GM19099 (cell line): ENCODE measurements around the gene ADAMTS8.

Experiments used
- POLR2A ChIP-seq: IDR thresholded peaks from 3 replicates; pipeline ENCODE4 v1.6.1; 2011; ENCODE audit warnings: low read depth; ENCODE audit not compliant: insufficient read length; ENCODE audit errors: extremely low read depth

The ADAMTS8 gene

DNA sequence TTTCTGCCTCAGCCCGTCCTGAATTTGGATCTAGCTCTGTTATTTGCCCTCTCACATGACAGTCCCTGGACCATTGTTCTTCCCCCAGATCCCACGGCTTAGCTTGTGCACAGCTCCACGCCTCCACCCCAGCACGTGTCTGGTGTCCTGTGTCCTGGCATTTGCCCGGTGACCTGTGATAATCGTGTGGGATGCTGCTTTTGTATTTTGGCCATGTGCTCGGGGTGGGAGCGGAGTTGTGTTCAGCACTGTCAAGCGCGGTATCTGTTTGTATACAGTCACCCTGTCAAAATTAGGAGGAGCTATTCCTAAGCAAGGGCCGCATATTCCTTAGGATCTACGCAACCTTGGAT lies 11.9 kb downstream of the ADAMTS8 start:
- TF ChIP-seq POLR2A, result no peak

DNA sequence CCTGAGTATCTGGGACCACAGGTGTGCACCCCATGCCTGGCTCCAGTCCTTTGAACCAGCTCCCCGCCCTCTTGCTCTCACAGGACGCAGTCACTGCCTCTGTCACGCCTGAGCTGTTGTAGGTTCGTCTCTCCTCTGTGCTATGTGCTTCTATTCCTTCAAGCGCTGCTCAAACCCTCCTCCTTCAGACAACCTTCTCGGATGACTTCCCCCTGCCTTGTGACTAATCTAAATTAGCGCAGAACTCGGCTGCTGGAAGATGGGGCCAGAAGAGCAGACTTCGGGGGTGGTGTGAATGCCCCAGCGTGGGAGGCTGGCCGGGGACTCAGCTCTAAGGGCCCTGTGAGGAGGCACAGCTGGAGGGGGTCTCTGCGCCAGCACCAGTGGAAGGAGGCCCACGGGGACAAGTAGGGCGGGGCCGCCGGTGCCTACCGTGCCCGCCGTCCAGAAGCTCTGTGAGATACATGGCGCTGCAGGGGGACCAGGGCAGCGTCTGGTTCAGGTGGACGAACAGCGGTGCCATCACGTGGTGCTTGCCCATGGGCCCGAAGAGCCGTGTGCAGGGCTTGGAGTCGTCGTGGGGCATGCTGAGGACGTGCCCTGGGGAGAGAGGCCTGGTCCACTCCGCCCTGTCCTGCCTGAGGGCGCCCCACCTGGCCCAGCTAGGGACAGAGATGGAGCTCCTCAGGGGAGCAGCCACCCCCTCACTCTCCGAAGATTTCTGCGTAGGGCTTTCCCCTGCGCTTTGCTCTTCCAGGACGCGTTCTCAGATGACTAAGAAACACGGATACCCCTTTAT lies 12.5 kb downstream of the ADAMTS8 start:
- no peak for TF ChIP-seq POLR2A

DNA sequence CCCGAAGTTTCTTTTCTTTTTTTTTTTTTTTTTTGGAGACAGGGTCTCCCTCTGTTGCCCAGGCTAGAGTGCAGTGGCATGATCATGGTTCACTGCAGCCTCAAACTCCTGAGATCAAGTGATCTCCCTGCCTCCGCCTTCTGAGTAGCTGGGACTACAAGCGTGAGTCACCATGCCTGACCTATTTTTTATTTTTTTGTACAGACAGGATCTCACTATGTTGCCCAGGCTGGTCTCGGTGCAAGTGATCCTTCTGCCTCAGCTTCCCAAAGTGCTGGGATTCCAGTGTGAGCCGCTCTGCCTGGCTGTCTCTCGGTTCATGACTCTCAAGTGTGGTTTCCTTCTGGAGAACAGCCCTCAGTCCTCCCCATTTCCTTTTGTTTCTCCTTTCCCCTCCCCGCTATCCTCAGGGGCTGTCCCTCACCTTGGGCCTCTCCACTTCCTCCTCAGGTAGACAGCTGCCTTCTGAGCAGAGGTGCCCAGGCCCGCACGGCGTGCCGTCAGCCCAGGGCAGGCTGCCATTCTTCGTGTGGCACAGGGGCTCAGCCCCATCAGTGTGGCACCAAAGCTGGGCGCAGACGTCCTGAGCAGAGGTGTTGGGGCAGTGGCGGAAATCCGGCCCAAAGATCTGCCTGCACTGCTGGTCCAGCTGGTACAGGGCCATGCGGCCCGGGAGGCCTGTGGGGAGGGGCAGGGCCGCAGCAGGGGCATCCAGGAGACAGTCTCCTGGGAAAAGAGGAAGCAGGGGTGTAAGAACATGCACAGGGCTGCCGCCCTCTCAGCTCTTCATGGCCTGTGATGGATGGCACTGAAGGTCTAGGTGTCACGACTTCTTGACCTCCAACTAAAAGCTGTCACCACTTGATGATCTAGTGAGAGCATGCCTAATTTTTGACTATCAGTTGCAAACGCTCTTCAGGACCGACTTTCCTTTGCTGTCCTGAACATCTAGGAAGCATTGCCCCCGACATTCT lies 14.0 kb downstream of the ADAMTS8 start:
- no peak for TF ChIP-seq POLR2A

GRCh38 chr11:130413405-130414106 lies 14.9 kb downstream of the ADAMTS8 start:
- TF ChIP-seq POLR2A, result no peak

DNA sequence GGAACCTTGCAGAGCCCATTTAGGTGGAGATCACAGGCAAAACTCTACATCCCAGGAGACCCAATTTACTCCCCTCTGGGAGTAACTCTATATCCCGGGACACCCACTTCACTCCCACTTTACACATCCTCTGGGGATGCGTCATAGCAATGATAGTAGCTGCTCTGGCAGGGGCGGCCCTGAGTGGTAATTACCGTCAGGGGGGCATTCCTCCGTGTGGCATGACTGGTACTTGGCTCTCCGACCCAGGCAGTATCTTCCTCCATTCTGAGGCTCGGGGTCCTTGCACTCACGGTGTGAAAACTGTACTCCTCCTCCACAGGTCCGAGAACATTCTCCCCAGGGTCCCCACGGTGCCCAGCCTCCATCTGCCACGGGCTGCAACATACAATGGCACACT lies 17.2 kb downstream of the ADAMTS8 start:
- TF ChIP-seq POLR2A, result no peak

DNA sequence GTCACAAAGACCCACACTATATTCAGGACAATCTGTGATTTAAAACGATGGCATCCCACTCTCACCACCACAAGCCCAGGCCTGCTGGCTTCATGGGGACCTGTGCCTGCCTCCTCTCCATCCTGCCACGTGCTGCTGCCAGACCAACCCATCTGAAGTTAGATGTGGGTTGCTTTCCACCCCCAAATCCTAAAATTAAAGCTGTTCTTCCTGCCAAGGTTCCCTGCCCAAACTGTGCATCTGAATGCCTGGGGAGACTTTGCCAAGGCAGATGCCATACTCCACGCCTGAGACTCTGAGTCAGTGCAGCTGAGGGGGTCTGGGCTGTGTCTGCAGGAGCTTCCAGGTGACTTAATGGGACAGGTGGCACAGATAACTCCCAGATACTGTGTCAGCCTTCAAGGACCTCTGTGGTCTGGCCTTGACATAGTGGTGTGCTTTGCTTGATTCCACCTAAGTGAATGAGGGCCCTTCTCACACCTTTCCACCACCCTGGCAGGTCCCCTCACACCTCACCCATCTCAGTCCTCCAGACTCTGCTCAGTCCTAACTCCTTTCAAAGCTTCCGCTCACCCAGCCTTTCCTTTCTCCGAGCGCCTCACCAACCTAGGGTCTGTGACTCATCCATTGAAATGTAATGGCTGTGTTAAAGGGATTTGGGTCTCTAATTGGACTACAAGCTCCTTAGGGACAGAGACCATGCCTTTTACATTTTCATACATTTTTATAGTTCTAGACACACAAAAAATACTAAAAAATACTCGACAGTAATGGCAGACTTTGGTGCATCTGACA lies 18.6 kb downstream of the ADAMTS8 start:
- TF ChIP-seq POLR2A, result no peak

- no peak for TF ChIP-seq POLR2A
These were observed 19.5 kb downstream of the ADAMTS8 start for GRCh38 chr11:130408901-130409300.

DNA sequence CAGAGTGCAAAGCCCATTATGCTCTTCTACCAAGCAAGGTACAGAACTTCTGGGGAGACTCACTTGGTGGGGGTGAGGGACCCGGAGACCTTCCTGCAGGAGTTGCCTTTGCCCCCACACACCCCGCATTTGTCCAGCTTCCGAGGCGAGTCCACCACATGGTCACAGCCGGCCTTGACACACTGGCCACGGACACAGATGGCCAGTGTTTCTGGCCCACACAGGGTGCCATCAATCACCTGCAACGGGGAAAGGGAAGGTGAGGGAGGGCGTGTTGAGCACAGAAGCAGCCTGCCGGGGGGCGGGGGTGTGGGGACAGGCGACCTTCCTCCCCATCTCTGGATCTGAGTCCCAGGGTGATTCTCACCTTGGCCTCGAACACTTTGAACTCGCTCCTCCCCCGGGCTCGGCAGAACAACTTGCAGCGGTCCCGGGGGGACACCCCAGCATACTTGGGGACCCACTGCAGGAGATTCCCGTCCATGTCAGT lies 20.0 kb downstream of the ADAMTS8 start:
- no peak for TF ChIP-seq POLR2A

- no peak for TF ChIP-seq POLR2A
These were observed 20.4 kb downstream of the ADAMTS8 start for GRCh38 chr11:130407978-130408377.

- TF ChIP-seq POLR2A, result no peak
These were observed 23.0 kb downstream of the ADAMTS8 start for GRCh38 chr11:130405428-130405827.

DNA sequence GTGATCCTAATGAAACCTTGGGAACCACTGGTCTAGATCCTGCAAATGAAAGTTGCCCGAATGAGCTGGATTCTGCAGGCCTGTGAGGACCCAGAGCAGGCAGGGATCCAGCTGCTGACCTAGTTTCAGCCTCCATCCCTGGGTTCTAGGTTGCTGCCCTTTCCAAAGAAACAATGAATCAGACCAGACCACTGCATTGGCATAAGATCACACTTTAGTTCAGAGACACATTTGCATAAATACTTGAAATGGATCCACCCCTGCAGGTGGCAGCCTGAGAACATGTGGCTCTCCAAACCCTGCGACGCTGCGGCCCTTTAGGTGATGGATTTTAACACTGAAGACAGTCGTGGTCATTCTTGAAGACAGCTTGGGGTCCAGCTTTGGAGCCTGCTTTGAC lies 23.7 kb downstream of the ADAMTS8 start:
- no peak for TF ChIP-seq POLR2A

- no peak for TF ChIP-seq POLR2A
These were observed 24.4 kb downstream of the ADAMTS8 start for GRCh38 chr11:130403967-130404366.

GRCh38 chr11:130403271-130403804 lies 25.1 kb downstream of the ADAMTS8 start:
- TF ChIP-seq POLR2A, result no peak

DNA sequence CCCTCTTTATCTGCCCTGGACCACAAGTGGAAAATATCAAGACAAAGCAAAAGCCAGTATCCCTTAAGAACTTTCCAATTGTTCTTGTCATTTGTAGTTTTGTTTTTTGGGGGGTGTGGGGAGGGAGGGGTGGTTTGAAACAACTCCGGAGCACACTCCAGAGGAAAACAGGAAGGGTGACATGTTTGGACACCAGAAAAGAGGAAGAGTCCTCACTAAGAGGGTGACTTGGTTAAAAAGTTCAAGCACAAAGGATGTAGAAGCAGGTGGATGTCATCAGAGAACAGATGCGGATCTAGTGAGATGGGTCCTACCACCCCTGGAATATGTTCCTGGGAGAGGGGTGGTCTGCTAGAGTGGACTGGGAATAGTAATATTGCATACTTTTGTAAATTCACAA lies 25.8 kb downstream of the ADAMTS8 start:
- no peak for TF ChIP-seq POLR2A
